ENCODE data around the gene GJD4.

The GJD4 gene

DNA sequence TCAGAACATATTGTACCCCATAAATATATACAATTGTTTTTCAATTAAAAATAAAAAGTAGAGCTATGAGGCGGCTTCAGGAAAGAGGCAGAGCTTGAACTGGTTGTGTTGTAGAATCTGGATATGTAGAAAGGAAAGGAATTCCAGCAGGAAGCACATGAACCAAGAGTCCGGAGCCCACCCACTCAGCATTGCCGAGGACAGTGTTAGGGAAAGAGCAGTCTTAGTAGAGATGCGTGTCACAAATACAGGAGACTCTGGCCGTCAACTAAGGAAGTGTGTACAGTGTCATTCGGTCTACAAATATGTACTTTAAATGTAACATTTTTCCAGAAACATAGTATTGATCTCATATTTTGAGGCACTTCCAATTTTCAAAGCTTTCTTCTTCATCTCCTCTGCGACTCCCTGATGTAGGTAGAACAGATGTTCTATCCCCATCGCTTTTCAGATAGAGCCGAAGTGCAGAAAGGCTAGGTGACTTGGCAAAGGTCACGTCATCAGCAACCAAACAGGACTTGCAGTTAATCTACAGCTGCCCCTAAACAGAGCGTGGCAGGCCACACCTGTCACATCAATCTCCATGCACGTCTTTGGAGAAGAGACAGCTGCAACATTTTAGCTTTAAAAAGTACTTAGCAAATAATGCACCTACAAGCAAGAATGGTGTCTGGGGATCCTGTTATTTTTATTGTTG is 25.3 kb upstream of the GJD4 start:
- no peak for DNase-seq

DNA sequence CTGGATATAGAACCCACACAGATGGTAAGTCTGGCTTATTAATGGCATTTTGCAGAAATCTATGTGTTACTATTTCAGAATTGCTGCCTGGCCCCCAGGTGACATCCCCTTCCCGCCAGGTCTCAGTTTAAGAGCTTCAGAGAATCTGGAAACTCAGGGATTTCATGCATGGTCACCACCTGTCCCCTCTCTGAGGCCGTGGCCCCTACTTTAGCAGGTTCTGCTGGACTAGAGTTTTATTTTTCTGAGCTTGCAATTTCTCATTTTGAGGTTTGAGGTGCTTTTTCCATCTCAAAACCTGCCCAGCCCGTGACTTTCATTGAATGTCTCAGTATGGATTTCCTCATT is 24.7 kb upstream of the GJD4 start:
- no peak for DNase-seq

GRCh38 chr10:35581655-35582054 is 23.5 kb upstream of the GJD4 start:
- no peak for DNase-seq

GRCh38 chr10:35584946-35585345 is 20.2 kb upstream of the GJD4 start:
- DNase-seq = no peak

DNA sequence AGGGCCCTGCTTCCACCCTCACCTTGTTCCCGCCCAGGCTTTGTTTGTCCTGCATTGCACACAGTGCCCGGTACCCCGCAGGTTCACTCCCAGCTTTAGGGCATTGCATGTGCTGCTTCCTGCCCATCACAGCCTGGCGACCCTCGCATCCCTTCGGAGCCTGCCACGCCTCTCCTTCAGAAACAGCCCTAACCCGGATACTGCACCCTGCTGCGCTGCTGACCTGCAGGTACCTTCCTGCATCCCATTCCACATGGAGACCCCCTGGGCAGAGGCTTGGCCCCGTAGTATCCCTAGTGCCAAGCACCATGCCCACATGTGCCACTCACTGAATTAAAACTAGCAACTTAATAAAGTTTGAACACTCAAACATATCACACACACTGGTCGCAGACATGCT is 19.8 kb upstream of the GJD4 start:
- no peak for DNase-seq

DNA sequence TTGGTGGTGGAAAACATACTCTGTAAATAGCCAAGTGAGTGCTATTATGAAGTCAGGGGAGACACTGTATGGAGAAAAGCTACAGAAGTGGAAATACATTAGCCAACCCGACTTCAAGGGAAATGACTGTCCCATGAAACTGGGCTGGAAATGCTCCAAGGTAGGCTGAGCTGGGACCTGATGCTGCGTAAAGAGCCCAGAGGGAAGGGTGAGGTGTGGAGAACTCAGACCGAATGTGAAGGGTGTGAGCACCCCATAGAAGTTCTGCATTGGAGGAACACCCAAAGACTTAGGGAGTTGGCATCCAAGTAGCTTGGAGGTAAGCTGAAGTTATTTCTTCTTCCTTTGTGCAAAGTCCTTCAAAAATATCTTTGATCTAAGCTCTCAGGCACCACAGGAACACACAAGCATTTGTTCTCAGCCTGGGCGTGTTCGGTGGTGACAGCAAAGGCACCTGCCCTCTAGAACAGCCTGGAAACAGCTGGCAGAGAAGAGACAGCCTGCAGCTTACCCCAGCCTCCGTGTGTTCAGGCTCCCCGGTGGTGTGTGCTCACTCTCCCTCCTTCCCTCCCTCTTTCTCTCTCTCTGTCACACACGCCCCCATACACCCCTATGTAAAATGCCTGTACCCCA is 19.1 kb upstream of the GJD4 start:
- no peak for DNase-seq

- DNase-seq = no peak
These were observed 16.3 kb upstream of the GJD4 start for GRCh38 chr10:35588836-35589235.

DNA sequence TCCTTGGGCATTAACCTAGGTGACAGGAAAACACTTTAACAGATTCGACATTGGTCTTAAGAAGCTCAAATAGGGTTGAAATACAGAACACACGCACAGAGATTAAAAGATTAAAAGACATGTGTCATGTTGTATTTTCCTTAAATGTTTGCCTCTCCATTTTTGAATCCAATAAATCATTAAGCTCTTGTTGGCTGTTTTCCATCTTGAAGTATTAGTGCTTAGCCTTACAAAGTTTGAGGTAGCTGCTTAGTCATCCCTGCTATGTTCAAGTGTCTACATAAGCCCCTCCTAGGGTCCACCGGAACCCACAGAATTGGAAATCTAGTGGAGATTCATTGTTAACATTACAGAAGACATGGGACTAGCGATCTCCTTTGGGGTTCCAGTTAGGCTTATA is 12.7 kb upstream of the GJD4 start:
- no peak for DNase-seq

- DNase-seq = no peak
These were observed 10.7 kb upstream of the GJD4 start for GRCh38 chr10:35594115-35595079.

DNA sequence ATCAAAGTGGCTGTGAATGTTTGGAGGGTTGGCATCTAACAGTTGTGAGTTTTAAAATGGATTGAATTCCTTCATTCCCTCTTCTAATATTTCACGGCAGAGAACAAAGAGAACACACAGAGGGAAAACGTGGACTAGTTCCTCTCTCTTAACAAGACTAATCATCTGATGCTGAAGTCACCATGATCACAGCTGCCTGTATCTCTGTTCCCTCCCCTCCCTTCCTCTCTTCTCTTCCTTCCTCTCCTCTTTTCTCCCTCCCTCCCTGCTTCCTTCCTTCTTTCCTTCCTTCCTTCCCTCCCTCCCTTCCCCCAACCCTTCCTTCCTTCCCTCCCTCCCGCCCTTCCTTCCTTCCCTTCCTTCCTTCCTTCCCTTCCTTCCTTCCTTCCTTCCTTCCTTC is 10.0 kb upstream of the GJD4 start:
- no peak for DNase-seq

DNA sequence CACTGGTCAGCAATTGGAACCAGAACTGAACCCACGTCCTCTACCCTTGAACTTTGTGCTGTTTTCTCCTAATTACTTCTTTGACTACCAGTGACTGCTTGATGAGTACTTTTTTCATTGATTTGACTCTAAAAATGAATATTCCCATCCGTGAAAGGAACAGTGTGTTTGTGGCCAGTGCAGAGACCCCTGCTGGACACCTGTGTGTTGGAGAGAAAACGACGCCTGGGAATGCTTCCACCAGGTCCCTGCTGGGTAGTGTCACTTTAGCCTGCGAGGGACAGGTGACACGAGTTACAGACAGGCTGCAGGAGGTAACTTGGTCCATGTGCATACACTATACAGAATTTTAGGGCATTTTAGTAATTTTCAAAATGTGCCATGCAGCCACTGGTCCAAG is 6.8 kb upstream of the GJD4 start:
- no peak for DNase-seq

GRCh38 chr10:35600193-35600592 is 4.9 kb upstream of the GJD4 start:
- DNase-seq = no peak

DNA sequence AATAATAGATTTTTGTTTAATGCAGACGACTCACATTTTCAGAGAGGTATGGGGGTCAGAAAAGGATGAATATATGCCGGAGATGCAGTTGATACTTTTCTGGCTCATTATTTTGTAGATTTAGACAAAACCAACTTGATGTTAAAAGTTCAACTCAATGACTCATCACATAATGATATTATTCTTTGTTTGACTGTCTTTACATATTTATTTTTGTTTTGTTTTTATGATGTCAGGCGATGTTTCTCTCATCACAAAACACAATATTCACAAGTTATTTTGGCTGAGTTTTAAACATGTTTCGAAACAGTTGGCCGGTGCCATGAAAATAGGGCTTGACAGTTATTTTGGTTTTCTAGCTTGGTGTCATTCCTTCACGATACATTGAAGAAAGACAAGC is 1.3 kb downstream of the GJD4 start:
- DNase-seq = no peak

GRCh38 chr10:35607475-35608327 is 2.6 kb downstream of the GJD4 start:
- DNase-seq = no peak

DNA sequence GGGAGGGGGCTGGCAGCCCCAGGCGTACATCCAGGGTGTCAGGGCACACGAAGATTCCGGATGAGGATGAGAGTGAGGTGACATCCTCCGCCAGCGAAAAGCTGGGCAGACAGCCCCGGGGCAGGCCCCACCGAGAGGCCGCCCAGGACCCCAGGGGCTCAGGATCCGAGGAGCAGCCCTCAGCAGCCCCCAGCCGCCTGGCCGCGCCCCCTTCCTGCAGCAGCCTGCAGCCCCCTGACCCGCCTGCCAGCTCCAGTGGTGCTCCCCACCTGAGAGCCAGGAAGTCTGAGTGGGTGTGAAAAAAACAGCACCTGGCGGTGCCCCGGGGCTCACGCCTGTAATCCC is 3.2 kb downstream of the GJD4 start:
- DNase-seq = no peak

DNA sequence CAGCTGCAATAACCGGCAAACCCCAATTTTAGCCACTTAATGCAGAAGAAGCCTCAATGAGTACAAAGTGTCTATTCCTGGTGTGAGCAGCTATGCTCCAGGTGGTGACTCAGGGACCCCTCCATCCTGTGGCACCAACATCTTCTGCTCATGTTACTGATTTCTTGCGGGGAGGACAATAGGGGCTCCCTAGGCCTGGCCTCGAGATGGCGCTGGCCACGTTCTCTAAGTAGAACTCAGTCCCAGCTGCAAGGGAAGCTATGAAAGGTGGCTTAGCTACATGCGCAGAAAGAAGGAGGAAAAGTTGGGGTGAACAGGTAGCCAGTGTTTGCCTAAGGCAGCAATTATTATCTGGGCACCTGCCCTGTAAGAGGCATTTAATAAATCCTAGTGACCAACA is 6.6 kb downstream of the GJD4 start:
- DNase-seq = no peak

DNA sequence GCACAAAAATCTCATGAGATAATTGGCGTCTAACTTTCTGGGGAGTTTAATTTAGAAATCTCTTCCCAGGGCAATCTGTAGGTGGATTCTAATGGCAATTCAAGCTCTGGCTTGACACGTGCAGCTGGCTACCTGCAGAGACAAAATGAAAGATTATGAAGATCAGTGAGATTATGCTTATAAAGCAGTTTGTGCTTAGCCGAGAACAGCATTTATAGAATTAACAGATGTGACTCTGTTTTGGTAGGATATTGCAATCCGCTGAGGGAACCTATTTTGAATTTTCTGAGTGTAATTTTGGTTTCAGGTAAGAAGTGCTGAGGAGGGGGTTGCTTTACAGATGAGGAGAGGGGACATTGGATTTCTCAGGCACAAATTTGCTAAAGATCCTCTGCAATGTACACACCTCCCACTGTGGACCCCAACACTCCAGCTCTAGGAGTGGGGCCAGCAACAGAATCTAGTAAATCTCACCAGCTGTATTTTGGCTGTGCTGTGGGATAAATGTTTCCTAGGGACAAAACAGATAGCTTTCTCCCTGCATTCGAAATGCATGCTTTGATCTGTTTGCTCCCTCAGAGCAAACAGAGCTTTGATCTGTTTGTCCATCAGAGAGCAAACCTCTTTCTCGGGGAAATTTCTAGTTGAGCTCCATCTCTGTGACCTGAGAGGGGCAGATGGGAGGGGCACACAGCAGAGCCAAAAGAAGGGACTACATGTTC is 7.4 kb downstream of the GJD4 start:
- no peak for DNase-seq

- no peak for DNase-seq
These were observed 7.9 kb downstream of the GJD4 start for GRCh38 chr10:35613107-35613440.

- no peak for DNase-seq
These were observed 8.6 kb downstream of the GJD4 start for GRCh38 chr10:35613597-35614226.

- no peak for DNase-seq
These were observed 9.2 kb downstream of the GJD4 start for GRCh38 chr10:35614312-35614711.

DNA sequence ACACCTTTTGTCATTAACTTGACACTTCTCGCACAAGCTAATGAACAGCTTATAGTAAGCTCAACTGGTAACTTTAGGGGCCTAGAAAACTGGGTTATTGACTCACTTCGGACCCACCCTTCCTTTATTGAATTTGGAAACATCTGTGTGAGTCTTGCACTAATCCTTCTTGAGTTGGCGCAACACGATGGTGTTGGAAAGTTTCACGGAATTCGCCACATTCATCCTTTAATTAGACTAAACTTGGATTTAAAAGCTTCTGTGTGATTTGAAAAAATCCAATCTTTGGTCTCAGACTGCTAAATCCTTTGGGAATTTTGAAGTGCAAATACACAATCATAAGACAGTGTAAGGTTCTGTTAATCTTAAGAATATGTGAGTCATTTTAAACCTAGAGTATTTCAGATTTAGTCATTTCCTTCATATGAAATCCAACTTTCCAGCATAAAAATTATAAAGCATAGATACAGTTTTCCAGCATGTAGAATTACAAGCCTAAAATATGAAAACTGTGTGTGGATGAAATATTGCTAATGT is 21.9 kb downstream of the GJD4 start:
- DNase-seq = no peak

DNA sequence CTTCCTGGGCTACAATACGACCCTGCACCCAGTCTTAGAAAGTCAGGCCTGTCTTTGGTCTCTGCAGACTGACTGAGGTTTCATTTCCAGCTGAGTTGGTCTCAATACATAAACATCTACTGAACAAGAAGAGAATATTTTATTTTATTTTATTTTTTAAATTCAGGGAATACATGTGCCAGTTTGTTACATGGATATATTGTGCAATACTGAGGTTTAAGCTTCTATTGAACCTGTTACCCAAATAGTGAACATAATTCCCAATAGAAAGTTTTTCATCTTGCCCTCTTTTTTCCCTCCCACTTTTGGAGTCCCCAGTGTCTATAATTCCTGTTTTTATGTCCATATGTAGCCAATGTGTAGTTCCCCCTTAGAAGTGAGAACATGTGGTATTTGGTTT is 26.3 kb downstream of the GJD4 start:
- no peak for DNase-seq
